Retina (tissue), 1 donor: ENCODE results near the gene NT5DC3.

Experiments
- DNase-seq: peaks from one replicate; pipeline ENCODE4 v3.0.0-alpha.2; 2016

The NT5DC3 gene

GRCh38 chr12:103808239-103808880 is 32.7 kb downstream of the NT5DC3 start:
- DNase-seq, result no peak

GRCh38 chr12:103807561-103808238 is 33.3 kb downstream of the NT5DC3 start:
- DNase-seq, result no peak

- no peak for DNase-seq
Observed at GRCh38 chr12:103806803-103807202, 34.2 kb downstream of the NT5DC3 start.

GRCh38 chr12:103805655-103806360 is 35.2 kb downstream of the NT5DC3 start:
- no peak for DNase-seq

GRCh38 chr12:103803847-103804246 is 37.2 kb downstream of the NT5DC3 start:
- DNase-seq, result no peak

GRCh38 chr12:103802586-103802886 is 38.5 kb downstream of the NT5DC3 start:
- no peak for DNase-seq

GRCh38 chr12:103801709-103802585 is 39.1 kb downstream of the NT5DC3 start:
- DNase-seq, result no peak

GRCh38 chr12:103799857-103800771 is 40.9 kb downstream of the NT5DC3 start:
- no peak for DNase-seq

- no peak for DNase-seq
Observed at GRCh38 chr12:103799504-103799856, 41.6 kb downstream of the NT5DC3 start.

GRCh38 chr12:103798586-103798985 is 42.4 kb downstream of the NT5DC3 start:
- DNase-seq, result no peak

- DNase-seq, result no peak
Observed at GRCh38 chr12:103794309-103795213, 46.5 kb downstream of the NT5DC3 start.

- DNase-seq, result no peak
Observed at GRCh38 chr12:103793512-103794045, 47.5 kb downstream of the NT5DC3 start.

GRCh38 chr12:103793046-103793445 is 48.0 kb downstream of the NT5DC3 start:
- no peak for DNase-seq

- no peak for DNase-seq
Observed at GRCh38 chr12:103791350-103791920, 49.6 kb downstream of the NT5DC3 start.

- no peak for DNase-seq
Observed at GRCh38 chr12:103786201-103786600, 54.8 kb downstream of the NT5DC3 start.

- no peak for DNase-seq
Observed at GRCh38 chr12:103785243-103786031, 55.6 kb downstream of the NT5DC3 start.

- no peak for DNase-seq
Observed at GRCh38 chr12:103783744-103784664, 57.0 kb downstream of the NT5DC3 start.

- no peak for DNase-seq
Observed at GRCh38 chr12:103782399-103782798, 58.6 kb downstream of the NT5DC3 start.
